PC-9 (cell line): Measurements from ENCODE around the gene SLC9A4.

Experiments
- CTCF ChIP-seq: fragments of 200-600 bp; sonication (generic); conservative IDR thresholded peaks from 2 replicates; pipeline ENCODE4 v1.6.1; 2017; ENCODE audit warnings: mixed run types, antibody characterized with exemption, mild to moderate bottlenecking, moderate library complexity
- EZH2 ChIP-seq: fragments of 200-600 bp; sonication (generic); IDR thresholded peaks from 2 replicates; pipeline ENCODE4 v1.8.0; 2017; ENCODE audit warnings: antibody characterized with exemption, low read depth

- TF ChIP-seq CTCF (no peak), EZH2 (no peak)
Observed at GRCh38 chr2:102522890-102523289, 49.9 kb downstream of the SLC9A4 start.
